GM18519 (cell line): ENCODE measurements around the gene RPL35.

ENCODE experiments used
- ATAC-seq: cut with Tn5 transposase; IDR thresholded peaks from one replicate; pipeline ENCODE4 v1.9.1; 2021; ENCODE audit warnings: mild to moderate bottlenecking, moderate library complexity; ENCODE audit not compliant: unreplicated experiment, low FRiP score

RPL35 gene

GRCh38 chr9:124861342-124862229, at the start of gene RPL35, which contains the start of gene ARPC5L:
Gene RPL35 (minus strand): TSS chr9:124861957. CDS start chr9:124861912, 45 bp downstream.
Gene ARPC5L (plus strand): TSS chr9:124862130. CDS start chr9:124869291, 7,161 bp downstream.
- ATAC-seq, result peak; percentile 78

- no peak for ATAC-seq
Observed at GRCh38 chr9:124908098-124908497, 46.3 kb upstream of the RPL35 start.

- no peak for ATAC-seq
Observed at GRCh38 chr9:124906966-124907365, 45.2 kb upstream of the RPL35 start.

- ATAC-seq, result no peak
Observed at GRCh38 chr9:124899845-124900244, 38.1 kb upstream of the RPL35 start.

- ATAC-seq, result no peak
Observed at GRCh38 chr9:124897570-124898460, 36.1 kb upstream of the RPL35 start.

- no peak for ATAC-seq
Observed at GRCh38 chr9:124894741-124895170, 33.0 kb upstream of the RPL35 start.

- ATAC-seq, result no peak
Observed at GRCh38 chr9:124894035-124894740, 32.4 kb upstream of the RPL35 start.

- ATAC-seq, result no peak
Observed at GRCh38 chr9:124890179-124890578, 28.4 kb upstream of the RPL35 start.

GRCh38 chr9:124889006-124889405, 27.2 kb upstream of the RPL35 start:
- no peak for ATAC-seq

GRCh38 chr9:124887832-124888231, 26.1 kb upstream of the RPL35 start:
- ATAC-seq, result no peak

GRCh38 chr9:124886866-124887492, 25.2 kb upstream of the RPL35 start:
- no peak for ATAC-seq

- ATAC-seq, result no peak
Observed at GRCh38 chr9:124886461-124886860, 24.7 kb upstream of the RPL35 start.

- no peak for ATAC-seq
Observed at GRCh38 chr9:124885551-124885950, 23.8 kb upstream of the RPL35 start.

- ATAC-seq, result no peak
Observed at GRCh38 chr9:124884376-124884775, 22.6 kb upstream of the RPL35 start.

GRCh38 chr9:124882231-124882630, 20.5 kb upstream of the RPL35 start:
- no peak for ATAC-seq

- ATAC-seq, result no peak
Observed at GRCh38 chr9:124881138-124881743, 19.5 kb upstream of the RPL35 start.

GRCh38 chr9:124880501-124880900, 18.7 kb upstream of the RPL35 start:
- ATAC-seq, result no peak

- no peak for ATAC-seq
Observed at GRCh38 chr9:124879226-124879625, 17.5 kb upstream of the RPL35 start.

GRCh38 chr9:124878518-124878917, 16.8 kb upstream of the RPL35 start:
- ATAC-seq, result no peak

- no peak for ATAC-seq
Observed at GRCh38 chr9:124878021-124878420, 16.3 kb upstream of the RPL35 start.
